ENCODE measurements around the gene INVS.
"Not testable (repeated sequence)": the region's sequence is repeated elsewhere in the genome, so short reads cannot be mapped to it uniquely, and the experiment has no call there.

DNA sequence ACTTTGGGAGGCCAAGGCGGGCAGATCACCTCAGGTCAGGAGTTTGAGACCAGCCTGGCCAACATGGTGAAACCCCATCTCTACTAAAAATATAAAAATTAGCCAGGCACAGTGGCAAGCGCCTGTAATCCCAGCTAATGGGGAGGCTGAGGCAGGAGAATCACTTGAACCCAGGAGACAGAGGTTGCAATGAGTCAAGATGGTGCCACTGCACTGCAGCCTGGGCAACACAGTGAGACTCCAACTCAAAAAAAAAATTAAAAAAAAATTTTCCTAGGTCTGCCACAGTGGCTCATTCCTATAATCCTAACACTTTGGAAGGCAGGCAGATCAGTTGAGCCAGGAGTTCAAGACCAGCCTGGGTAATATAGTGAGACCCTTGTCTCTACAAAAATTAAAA lies 4.6 kb upstream of the INVS start:
- not testable (repeated sequence) for TF ChIP-seq POLR2AphosphoS5 (IDR thresholded peaks at IDR 0.05; ENCODE audit: insufficient read depth in 1 of 2, low read depth in 1 of 2); CTCF (IDR thresholded peaks at IDR 0.05); POLR2A (IDR thresholded peaks at IDR 0.05)
